Measurements from ENCODE around the gene GFER.

Gene GFER

DNA sequence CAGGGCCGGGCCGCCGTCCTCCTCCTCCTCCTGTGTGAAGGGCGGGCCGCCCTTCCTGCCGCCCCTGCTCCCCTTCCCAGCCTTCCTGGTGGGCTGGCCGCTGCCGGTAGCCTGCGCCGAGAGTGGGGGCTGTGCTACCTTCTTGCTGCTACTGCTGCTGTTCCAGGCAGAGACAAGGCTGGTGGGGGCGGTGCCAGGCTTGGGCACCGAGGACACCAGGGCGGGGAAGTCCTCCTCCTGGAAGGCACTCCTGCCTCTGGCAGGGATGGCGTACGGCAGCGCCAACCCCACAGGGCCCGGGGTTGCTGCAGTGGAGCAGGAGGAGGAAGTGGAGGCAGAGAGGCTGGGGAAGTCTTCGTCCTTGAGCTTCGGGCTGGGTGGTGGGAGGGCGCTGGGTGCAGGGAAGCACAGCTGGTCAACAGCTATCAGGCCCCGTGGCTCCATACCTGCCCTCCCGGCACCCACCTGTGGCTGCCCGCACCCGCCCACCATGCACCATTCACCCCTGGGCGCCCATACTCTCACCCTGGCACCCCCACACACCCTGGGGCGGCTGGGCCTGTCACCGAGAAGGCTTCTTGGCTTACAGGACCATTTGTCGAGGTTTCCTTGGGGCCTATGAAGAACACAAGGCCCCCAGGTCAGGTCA is 16.0 kb downstream of the GFER start:
- H3K4me3 ChIP-seq (ENCODE audit: low read depth in 1 of 2, low read length in 2 of 2): no peak overlapping the region
- H3K9me3 ChIP-seq (ENCODE audit: insufficient read depth, low read length, severe bottlenecking): no peaks in the 10 kb centered on the region
- peaks cover 41% of the 10 kb centered on the region for H4K20me1 ChIP-seq (ENCODE audit: insufficient read depth, low read length)
- H3K9ac ChIP-seq (ENCODE audit: low read depth, low read length): no peak overlapping the region
- TF ChIP-seq, protein P1, sequence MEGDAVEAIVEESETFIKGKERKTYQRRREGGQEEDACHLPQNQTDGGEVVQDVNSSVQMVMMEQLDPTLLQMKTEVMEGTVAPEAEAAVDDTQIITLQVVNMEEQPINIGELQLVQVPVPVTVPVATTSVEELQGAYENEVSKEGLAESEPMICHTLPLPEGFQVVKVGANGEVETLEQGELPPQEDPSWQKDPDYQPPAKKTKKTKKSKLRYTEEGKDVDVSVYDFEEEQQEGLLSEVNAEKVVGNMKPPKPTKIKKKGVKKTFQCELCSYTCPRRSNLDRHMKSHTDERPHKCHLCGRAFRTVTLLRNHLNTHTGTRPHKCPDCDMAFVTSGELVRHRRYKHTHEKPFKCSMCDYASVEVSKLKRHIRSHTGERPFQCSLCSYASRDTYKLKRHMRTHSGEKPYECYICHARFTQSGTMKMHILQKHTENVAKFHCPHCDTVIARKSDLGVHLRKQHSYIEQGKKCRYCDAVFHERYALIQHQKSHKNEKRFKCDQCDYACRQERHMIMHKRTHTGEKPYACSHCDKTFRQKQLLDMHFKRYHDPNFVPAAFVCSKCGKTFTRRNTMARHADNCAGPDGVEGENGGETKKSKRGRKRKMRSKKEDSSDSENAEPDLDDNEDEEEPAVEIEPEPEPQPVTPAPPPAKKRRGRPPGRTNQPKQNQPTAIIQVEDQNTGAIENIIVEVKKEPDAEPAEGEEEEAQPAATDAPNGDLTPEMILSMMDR (IDR thresholded peaks at IDR 0.05; ENCODE audit: borderline replicate concordance, extremely low read depth, low read length, poor library complexity, severe bottlenecking): no peak
- no peak for TF ChIP-seq EZH2 (IDR thresholded peaks at IDR 0.05; ENCODE audit: borderline replicate concordance, low read depth, low read length, severe bottlenecking)
- no peak overlapping the region for H2AFZ ChIP-seq (ENCODE audit: low read depth, low read length)
- ATAC-seq (ENCODE audit: insufficient read depth, low read depth) (no peak), DNase-seq (no peak)
- H3K4me2 ChIP-seq (ENCODE audit: insufficient read depth, low read length): no peak overlapping the region
- no peaks in the 10 kb centered on the region for H3K4me1 ChIP-seq (ENCODE audit: insufficient read depth, low read length)
- H3K27ac ChIP-seq (ENCODE audit: low read length): no peak overlapping the region
- peaks cover 81% of the 10 kb centered on the region for H3K36me3 ChIP-seq (ENCODE audit: insufficient read depth, low read length)
- H3K27me3 ChIP-seq (ENCODE audit: insufficient read depth, low read length, poor library complexity): no peaks in the 10 kb centered on the region
- H3K79me2 ChIP-seq (ENCODE audit: insufficient read depth, low read length): peaks cover 18% of the 10 kb centered on the region

DNA sequence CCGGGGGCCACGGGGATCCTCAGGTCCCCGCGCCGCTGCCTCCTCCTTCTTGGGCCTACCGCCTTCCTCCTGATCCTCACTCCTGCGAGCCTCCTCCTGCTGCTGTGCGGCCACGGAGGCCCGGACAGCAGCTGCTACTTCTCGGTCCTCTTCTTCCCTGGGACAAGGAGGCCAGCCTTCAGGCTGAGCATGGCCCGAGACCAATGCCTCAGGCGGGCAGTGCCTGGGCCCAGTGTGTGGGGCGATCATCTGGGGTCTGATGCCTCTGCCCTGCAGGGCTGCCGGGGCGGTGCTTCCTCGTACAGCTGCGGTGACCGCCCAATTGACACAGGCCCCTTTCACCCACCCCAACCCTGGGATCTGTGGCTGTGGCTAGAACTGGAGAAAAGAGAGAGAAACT is 17.0 kb downstream of the GFER start:
- Histone ChIP-seq H3K4me1 (ENCODE audit: insufficient read depth, low read length) (peaks cover 7% of the 10 kb centered on the region; the same call in 1 of the 2 replicates), H4K20me1 (ENCODE audit: insufficient read depth, low read length) (peaks cover 52% of the 10 kb centered on the region), H3K27me3 (ENCODE audit: insufficient read depth, low read length, poor library complexity) (no peaks in the 10 kb centered on the region), H3K9me3 (ENCODE audit: insufficient read depth, low read length, severe bottlenecking) (no peaks in the 10 kb centered on the region), H3K36me3 (ENCODE audit: insufficient read depth, low read length) (peaks cover 90% of the 10 kb centered on the region), H3K4me3 (ENCODE audit: low read depth in 1 of 2, low read length in 2 of 2) (no peak overlapping the region), H3K9ac (ENCODE audit: low read depth, low read length) (no peak overlapping the region), H3K27ac (ENCODE audit: low read length) (no peak overlapping the region), H3K4me2 (ENCODE audit: insufficient read depth, low read length) (no peak overlapping the region), H3K79me2 (ENCODE audit: insufficient read depth, low read length) (peaks cover 28% of the 10 kb centered on the region), H2AFZ (ENCODE audit: low read depth, low read length) (no peak overlapping the region)
- no peak for ATAC-seq (ENCODE audit: insufficient read depth, low read depth)
- no peak for DNase-seq
- TF ChIP-seq, protein P1 (IDR thresholded peaks at IDR 0.05; ENCODE audit: borderline replicate concordance, extremely low read depth, low read length, poor library complexity, severe bottlenecking): no peak
- no peak for TF ChIP-seq EZH2 (IDR thresholded peaks at IDR 0.05; ENCODE audit: borderline replicate concordance, low read depth, low read length, severe bottlenecking)

DNA sequence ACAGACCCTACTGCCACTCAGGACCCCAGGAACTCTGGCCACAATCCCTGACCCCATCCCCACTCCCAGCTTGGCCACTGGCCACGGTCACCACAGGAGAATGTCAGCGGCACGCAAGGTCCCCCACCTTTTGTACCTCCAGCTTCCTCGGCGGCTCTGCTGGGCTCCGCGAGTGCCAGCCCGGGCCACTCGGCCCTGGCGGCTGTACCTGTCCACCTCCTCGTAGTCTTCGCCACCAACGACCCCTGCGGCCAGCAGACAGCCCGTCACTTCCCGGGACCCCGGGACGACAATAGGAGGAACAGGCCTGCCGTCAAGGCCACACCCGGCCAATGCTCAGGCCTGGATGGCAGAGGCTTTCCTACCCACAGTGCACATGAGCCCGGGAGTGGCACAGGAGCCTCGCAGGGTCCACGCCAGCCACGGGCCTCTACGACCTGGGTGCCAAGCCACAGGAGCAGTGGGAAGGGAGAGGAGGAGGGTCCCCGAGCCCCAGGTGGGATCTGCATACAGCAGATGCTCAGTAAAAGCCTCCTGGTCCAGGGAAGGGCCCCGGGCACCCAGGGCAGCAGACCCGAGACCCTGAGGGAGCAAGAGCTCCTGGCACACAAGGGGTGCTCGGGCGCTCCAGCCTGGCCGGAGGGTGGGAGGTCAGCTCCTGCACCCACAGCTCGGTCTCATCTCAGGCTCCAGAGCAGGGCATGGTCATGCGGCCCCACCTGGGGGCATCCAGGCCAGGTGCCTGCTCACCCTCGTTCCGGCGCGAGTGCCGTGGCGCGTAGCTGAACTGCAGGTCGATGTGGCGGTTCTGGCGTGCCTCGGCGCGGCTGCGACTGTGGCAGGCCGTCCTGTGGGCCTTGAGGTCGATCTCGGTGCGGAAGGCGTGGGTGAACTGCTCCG is 17.7 kb downstream of the GFER start:
- Histone ChIP-seq H4K20me1 (ENCODE audit: insufficient read depth, low read length) (peaks cover 57% of the 10 kb centered on the region), H3K36me3 (ENCODE audit: insufficient read depth, low read length) (peaks cover 94% of the 10 kb centered on the region)
- TF ChIP-seq EZH2 (IDR thresholded peaks at IDR 0.05; ENCODE audit: borderline replicate concordance, low read depth, low read length, severe bottlenecking): no peak
- TF ChIP-seq, protein P1 (IDR thresholded peaks at IDR 0.05; ENCODE audit: borderline replicate concordance, extremely low read depth, low read length, poor library complexity, severe bottlenecking): no peak

More for the DNA sequence above, 17.7 kb downstream of the GFER start:
- Histone ChIP-seq H3K79me2 (ENCODE audit: insufficient read depth, low read length) (peaks cover 35% of the 10 kb centered on the region), H3K9me3 (ENCODE audit: insufficient read depth, low read length, severe bottlenecking) (no peaks in the 10 kb centered on the region), H3K4me3 (ENCODE audit: low read depth in 1 of 2, low read length in 2 of 2) (no peak overlapping the region), H3K27me3 (ENCODE audit: insufficient read depth, low read length, poor library complexity) (no peaks in the 10 kb centered on the region), H2AFZ (ENCODE audit: low read depth, low read length) (no peak overlapping the region), H3K9ac (ENCODE audit: low read depth, low read length) (no peak overlapping the region), H3K27ac (ENCODE audit: low read length) (no peak overlapping the region), H3K4me1 (ENCODE audit: insufficient read depth, low read length) (peaks cover 13% of the 10 kb centered on the region), H3K4me2 (ENCODE audit: insufficient read depth, low read length) (no peak overlapping the region)
- no peak for ATAC-seq (ENCODE audit: insufficient read depth, low read depth)
- DNase-seq: no peak

Data from DND-41 (cell line).